Activated naive CD4-positive, alpha-beta T cell treated with anti-CD3 and anti-CD28 coated beads, Interleukin-2, amount 50 U/mL, for 72 hours (primary cell): ENCODE data around the gene ATRNL1. TPM values are rescaled to one million over a fixed set of nuclear protein-coding genes. Genes with fewer than 3 reads are reported as not detected.
"Not testable (repeated sequence)": the region's sequence is repeated elsewhere in the genome, so short reads cannot be mapped to it uniquely, and the experiment has no call there.

Source experiments
- ATAC-seq, 2 donors: fragments of 150-1000 bp; cut with Tn5 transposase; 2 replicates each; pipeline ENCODE4 v1.10.0; 2021; ENCODE audit warnings: mild to moderate bottlenecking in 2 of 2, moderate library complexity in 2 of 2
- DNase-seq, 2 donors: peaks; one replicate each; pipeline ENCODE4 v3.0.0; 2021 to 2022; ENCODE audit warnings: low spot score in 2 of 2
- H3K27ac Mint-ChIP-seq, 2 donors: one replicate each; pipeline ENCODE4 v1.8.0; 2022; ENCODE audit warnings: mild to moderate bottlenecking in 2 of 2, mixed read lengths in 2 of 2
- H3K36me3 Mint-ChIP-seq, 2 donors: one replicate each; pipeline ENCODE4 v1.8.0; 2022; ENCODE audit warnings: mixed read lengths in 2 of 2
- H3K9me3 Mint-ChIP-seq, 2 donors: one replicate each; pipeline ENCODE4 v1.8.0; 2022; ENCODE audit warnings: mixed read lengths in 2 of 2
- total RNA-seq, 2 donors: library from RNA; stranded (reverse); gene quantifications; one replicate each; pipeline ENCODE4 v1.2.3, GENCODE V29; 2022

The ATRNL1 gene
- total RNA-seq, 2 donors from 2014 or later: 0.62 TPM; not detected in 1

DNA sequence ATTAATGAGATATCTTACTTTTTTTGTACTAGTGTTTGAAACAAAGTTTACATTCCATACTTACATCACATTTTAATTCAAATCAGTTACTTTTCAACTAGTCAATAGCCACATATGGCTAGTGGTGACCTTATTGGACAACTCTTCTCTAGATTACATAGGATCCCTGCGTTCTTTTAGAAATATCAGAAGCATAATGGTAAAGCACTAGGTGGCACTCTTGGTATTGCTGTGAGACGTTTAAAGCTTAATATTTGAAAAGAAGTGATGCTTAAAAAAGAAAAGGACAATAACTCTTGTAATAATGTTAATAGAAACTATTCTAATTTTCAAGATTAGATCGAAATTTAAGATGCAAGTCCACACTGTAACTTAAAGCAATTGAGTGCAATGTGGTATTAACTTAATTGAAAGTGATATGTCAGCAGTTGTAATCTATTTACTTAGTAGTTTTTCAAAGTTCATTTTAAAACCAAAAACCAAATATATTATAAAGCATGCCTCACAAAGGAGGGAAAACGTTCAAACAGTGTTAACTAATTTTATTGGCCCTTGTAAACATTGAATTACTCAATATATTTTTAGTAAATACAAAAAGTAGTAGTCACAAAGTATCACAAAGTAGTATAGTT is 339.1 kb downstream of the ATRNL1 start:
- no peak overlapping the region for H3K27ac Mint-ChIP-seq
- H3K9me3 Mint-ChIP-seq: peaks cover 5% of the 10 kb centered on the region in 2 donors
- DNase-seq (no peak), ATAC-seq (no peak)
- no peaks in the 10 kb centered on the region for H3K36me3 Mint-ChIP-seq

DNA sequence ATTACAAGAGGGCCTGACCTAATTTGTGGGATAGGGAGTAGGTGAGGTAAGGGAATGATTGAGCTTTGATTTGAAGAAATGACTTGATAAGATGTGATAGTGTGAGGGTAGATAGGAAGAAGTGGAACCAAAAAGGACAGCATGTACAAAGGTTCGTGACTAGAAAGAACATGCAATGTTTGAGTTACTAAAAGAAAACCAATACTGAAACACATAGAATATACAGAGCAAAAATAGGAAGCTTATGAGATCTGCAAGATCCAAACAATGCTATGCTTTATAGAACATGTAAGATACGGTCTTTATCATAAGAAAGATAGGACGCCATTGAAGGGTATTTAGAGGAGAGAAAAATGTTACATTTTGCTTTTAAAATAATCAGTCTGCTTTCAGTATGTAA is 343.8 kb downstream of the ATRNL1 start:
- Mint-ChIP-seq H3K27ac (no peak overlapping the region), H3K36me3 (no peaks in the 10 kb centered on the region), H3K9me3 (peaks cover 5% of the 10 kb centered on the region in 2 donors)
- DNase-seq: no peak
- ATAC-seq: no peak

DNA sequence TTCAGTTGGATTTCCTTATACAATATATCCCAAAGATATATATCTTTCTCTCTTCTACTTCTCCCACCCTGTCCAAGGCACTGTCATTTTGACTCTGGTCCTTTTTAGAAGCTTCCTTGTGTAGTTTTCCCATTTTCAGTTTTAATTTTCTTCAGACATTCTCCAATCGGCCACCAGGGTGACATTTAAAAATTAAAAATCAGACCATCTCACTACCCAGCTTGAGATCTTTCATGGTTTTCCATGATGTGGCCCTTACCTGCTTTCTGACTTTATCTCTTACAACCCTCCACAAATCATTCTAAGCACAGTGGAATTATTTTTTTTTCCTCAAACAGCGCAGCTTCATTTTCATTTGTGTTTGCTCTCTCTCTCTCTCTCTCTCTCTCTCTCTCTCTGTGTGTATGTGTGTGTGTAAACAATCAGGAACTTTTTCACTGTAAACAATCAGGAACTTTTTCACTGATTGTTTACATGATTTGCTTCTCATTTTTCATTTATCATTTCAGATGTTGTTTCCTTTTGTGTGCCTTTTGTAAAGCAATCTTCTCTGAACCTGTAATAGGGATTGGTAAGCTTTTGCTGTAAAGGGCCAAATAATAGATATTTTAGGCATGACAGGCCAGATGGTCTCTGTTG is 348.9 kb downstream of the ATRNL1 start:
- no peak for ATAC-seq
- Mint-ChIP-seq H3K27ac (no peak overlapping the region), H3K36me3 (no peaks in the 10 kb centered on the region), H3K9me3 (peaks cover 1% of the 10 kb centered on the region in 2 donors)
- DNase-seq: no peak

DNA sequence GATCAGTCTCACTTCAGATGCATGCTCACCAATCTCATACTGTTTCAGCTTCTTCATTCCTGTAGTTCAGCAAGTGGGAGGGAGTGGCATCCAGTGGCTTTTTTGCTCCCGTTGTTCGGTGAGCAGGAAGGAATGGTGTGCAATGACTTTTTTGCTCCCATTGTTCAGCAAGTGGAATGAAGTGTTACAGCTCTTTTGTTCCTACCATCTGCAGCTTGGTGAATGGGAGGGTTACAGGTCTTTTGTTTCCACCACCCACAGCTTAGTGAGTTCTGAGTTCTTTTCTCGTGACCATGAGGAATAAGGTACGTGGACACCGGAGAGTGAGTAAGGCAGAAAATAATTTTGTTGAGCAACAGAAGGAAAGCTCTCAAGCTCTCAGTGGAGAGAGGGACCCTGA is 363.6 kb downstream of the ATRNL1 start:
- ATAC-seq (no peak), DNase-seq (no peak)
- no peak overlapping the region for H3K27ac Mint-ChIP-seq
- peaks cover 9 to 17% of the 10 kb centered on the region in 2 donors for H3K9me3 Mint-ChIP-seq
- H3K36me3 Mint-ChIP-seq: no peaks in the 10 kb centered on the region

DNA sequence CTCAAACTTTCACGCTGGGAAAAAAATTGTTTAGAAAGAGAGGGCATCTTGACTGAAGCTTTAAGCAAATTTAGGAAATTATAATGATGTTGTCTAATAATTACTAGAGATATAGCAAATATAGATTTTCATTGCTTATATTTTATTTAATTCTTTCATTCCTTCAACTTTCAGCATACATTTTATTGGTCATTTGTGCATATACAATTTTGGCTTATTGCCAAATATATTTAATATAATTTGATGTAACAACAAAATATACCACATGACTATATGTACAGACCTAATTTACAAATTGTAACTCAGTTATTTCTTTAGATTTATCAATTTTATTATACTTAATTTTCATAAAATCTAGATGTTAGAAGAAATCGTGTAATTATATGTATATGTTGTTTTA is 390.1 kb downstream of the ATRNL1 start:
- Mint-ChIP-seq H3K9me3 (peaks cover 0 to 15% of the 10 kb centered on the region in 2 donors), H3K27ac (no peak overlapping the region), H3K36me3 (no peaks in the 10 kb centered on the region)
- no peak for DNase-seq
- no peak for ATAC-seq

DNA sequence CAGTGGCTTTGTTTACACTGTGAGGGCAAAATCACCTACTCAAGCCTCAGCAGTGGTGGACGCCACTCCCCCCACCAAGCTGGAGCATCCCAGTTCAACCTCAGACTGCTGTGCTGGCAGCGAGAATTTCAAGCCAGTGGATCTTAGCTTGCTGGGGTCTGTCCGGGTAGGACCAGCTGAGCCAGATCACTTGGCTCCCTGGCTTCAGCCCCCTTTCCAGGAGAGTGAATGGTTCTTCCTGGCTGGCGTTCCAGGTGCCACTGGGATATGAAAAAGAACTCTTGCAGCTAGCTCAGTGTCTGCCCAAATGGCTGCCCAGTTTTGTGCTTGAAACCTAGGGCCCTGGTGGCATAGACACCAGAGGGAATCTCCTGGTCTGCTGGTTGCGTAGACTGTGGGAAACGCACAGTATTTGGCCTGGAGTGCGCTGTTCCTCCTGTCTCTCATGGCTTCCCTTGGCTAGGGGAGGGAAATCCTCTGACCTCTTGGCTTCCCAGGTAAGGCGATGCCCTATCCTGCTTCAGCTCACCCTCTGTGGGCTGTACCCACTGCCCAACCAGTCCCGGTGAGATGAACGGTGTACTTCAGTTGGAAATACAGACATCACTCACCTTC is 398.5 kb downstream of the ATRNL1 start:
- Mint-ChIP-seq H3K27ac (no peak overlapping the region), H3K9me3 (peaks cover 22 to 26% of the 10 kb centered on the region in 2 donors)

DNA sequence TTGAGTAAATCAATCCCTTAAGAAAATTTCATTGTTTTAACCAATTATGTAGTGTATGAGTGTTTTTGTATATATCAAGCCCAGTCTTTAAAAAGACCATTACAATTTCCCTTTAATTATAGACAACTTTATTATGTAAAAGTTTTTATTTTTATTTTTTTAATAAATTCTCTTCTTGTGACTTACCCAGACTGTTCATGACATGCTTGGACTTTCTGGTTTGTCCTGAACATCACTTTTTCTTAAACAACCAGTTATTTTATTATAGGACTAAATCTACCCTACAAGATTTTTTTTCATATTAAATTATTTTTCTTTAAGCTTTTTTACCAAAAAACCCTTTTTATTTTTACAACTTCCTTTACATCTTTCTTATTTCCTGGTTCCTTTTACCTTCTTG is 410.4 kb downstream of the ATRNL1 start:
- H3K27ac Mint-ChIP-seq: no peak overlapping the region
- H3K36me3 Mint-ChIP-seq: no peaks in the 10 kb centered on the region
- ATAC-seq (no peak), DNase-seq (no peak)
- peaks cover 13 to 19% of the 10 kb centered on the region in 2 donors for H3K9me3 Mint-ChIP-seq

More for the DNA sequence above, 398.5 kb downstream of the ATRNL1 start:
- no peak for DNase-seq
- ATAC-seq: no peak
- H3K36me3 Mint-ChIP-seq: no peaks in the 10 kb centered on the region

DNA sequence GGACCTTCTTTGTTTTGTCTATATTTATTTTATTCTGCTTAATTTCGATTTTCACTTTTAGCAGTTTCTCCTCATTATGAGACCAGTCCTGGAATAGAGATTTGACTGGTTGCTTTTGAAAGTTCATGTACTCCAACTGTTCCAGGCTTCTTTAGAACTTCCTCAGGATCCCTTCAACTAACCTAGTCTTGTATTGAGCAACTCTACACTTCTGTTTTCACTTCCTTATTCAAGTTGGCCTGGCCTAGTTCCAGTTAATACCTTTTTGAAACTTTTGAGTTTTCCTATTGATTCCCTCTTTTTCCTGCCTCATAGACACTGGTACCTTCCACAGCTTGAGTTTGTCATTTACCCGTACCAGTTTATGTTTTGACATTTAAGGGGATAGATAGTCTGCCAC is 421.7 kb downstream of the ATRNL1 start:
- ATAC-seq (no peak), DNase-seq (no peak)
- H3K9me3 Mint-ChIP-seq: peaks cover 11 to 16% of the 10 kb centered on the region in 2 donors
- H3K27ac Mint-ChIP-seq: no peak overlapping the region
- H3K36me3 Mint-ChIP-seq: no peaks in the 10 kb centered on the region

DNA sequence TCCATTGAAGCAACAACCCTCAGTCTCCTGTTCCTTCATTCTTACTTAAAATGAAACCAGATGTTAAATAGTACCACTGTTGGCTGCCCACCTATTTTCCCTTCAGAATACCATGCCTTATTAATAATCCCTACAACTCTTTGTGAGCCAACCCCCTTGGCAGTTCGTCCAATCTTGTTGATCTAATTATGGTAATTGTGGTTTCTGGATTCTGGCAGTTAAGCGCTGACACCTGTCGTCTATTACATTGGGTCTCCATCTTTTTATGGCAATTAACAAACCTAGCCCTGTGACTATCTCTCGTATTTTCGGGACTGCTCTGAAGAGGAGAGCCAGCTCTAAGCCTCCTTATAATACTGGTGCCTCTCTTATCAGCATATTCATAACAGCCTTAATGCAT is 432.0 kb downstream of the ATRNL1 start:
- Mint-ChIP-seq H3K36me3 (peaks cover 0 to 7% of the 10 kb centered on the region in 2 donors), H3K27ac (no peak overlapping the region), H3K9me3 (peaks cover 34 to 39% of the 10 kb centered on the region in 2 donors)
- DNase-seq (no peak), ATAC-seq (no peak)

DNA sequence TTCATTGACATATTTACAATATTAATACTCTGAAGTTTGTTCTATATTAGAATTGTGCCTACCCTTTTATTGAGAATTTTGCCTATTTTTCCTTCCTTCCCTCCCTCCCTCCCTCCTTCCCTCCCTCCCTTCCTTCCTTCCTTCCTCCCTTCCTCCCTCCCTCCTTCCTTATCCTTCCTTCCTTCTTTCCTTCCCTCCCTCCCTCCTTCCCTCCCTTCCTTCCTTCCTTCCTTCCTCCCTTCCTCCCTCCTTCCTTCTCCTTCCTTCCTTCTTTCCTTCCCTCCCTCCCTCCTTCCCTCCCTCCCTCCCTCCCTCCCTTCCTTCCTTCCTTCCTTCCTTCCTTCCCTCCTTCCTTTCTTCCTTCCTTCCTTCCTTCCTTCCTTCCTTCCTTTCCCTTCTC is 434.5 kb downstream of the ATRNL1 start:
- H3K9me3 Mint-ChIP-seq: peaks cover 31 to 39% of the 10 kb centered on the region in 2 donors
- H3K27ac Mint-ChIP-seq, H3K36me3 Mint-ChIP-seq, ATAC-seq, DNase-seq: not testable (repeated sequence)

DNA sequence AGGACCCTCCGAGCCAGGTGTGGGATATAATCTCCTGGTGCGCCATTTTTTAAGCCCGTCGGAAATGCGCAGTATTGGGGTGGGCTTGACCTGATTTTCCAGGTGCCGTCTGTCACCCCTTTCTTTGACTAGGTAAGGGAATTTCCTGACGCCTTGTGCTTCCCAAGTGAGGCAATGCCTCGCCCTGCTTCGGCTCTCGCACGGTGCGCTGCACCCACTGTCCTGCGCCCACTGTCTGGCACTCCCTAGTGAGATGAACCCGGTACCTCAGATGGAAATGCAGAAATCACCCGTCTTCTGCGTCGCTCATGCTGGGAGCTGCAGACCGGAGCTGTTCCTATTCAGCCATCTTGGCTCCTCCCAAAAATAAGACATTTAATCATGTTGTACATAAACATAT is 443.2 kb downstream of the ATRNL1 start:
- DNase-seq, H3K36me3 Mint-ChIP-seq, ATAC-seq, H3K27ac Mint-ChIP-seq, H3K9me3 Mint-ChIP-seq: not testable (repeated sequence)

DNA sequence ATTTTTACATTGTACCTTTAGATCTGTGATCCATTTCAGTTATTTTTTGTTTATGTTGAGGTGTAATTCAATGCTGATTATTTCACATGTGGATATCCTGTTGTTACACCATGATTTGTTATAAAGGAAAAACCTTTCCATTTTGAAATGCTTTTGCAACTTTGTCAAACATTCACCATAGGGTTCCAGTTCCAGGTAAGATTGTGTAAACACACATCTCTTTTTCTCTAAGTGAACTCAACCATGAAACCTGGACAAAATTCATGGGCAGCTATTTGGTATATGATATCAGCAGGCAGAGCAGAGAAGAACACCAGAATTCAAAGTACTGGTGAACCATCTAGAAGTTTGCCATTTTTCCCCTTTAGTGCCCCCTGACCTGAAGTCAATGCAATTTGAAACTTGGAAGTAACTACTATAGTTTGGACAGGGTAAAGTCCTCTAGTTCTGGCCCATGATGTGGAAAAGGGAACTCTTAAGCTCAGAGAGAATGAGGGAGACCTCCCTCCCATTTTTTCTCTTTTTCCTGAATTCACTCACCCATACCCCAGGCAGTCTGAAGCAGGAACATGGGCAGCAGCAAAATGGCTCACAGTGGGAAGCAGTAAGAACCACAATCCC is 446.1 kb downstream of the ATRNL1 start:
- Mint-ChIP-seq H3K9me3 (peaks cover 0 to 5% of the 10 kb centered on the region in 2 donors), H3K36me3 (no peaks in the 10 kb centered on the region)
- no peak for ATAC-seq

DNA sequence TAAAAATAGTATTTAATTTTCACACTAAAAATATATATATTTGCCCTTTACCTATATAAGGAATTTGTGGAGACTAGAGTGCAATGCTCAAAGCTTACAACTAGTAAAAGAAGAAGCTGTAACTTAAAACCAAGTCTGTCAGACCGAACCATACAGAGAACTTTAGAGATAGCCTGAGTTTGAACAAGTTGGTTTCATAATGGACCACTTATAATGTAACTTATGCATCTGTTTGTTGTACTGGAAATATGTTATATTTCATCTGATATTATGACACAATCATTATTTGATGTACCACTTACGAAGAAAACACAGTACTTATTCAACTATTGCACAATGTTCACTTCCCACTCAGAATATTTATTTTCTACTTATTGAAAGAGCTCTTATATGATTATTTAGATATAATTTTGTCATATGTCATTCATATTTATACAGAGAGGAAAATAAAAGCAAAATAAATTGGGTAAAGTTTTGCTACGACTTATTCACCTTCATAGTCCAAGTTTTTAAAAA is 462.8 kb downstream of the ATRNL1 start:
- ATAC-seq: no peak
- Mint-ChIP-seq H3K36me3 (no peaks in the 10 kb centered on the region), H3K27ac (no peak overlapping the region), H3K9me3 (peaks cover 3 to 7% of the 10 kb centered on the region in 2 donors)
- no peak for DNase-seq

More for the DNA sequence above, 446.1 kb downstream of the ATRNL1 start:
- no peak for DNase-seq
- H3K27ac Mint-ChIP-seq: no peak overlapping the region

DNA sequence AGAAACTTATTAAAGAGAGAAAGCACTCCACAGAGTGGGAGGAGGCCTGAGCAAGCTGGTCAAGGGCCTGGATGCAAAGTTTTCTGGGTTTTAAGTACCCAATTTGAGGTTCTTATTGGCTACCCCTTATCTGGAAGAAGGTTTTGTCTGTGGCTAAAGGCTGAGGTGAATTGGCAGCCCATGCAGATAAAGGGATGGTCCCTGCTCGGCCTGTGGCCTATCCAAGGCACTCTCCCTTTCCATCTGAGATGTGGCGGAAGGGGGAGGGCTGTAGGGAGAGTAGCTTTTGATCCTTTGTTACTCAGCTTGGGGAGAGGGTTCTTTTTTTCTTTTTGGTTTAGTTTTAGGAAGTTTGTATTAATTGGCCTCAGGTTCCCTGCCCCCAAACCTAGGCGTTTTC is 465.1 kb downstream of the ATRNL1 start:
- Mint-ChIP-seq H3K36me3 (no peaks in the 10 kb centered on the region), H3K9me3 (peaks cover 6 to 7% of the 10 kb centered on the region in 2 donors), H3K27ac (no peak overlapping the region)
- no peak for ATAC-seq
- DNase-seq: no peak

DNA sequence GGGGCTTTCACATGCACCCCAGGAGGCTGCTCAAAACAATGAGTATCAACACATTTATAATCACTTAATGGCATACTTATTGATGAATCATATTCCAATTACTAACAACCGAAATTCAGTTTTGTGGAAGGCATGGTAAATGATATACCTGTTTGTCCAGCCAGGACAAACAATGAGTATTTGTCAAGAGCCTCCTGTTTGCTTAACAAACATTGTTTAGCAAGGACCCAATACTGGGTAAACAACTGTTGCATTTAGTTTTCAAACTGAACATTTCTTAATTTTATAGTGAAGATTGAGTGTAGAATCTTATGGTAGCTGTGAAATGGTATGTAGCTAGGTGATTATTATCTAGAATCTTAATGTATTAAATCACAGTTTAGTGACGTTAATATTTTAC is 473.7 kb downstream of the ATRNL1 start:
- ATAC-seq: no peak
- H3K36me3 Mint-ChIP-seq: no peaks in the 10 kb centered on the region
- no peak for DNase-seq
- H3K9me3 Mint-ChIP-seq: peaks cover 0 to 5% of the 10 kb centered on the region in 2 donors
- H3K27ac Mint-ChIP-seq: no peak overlapping the region

DNA sequence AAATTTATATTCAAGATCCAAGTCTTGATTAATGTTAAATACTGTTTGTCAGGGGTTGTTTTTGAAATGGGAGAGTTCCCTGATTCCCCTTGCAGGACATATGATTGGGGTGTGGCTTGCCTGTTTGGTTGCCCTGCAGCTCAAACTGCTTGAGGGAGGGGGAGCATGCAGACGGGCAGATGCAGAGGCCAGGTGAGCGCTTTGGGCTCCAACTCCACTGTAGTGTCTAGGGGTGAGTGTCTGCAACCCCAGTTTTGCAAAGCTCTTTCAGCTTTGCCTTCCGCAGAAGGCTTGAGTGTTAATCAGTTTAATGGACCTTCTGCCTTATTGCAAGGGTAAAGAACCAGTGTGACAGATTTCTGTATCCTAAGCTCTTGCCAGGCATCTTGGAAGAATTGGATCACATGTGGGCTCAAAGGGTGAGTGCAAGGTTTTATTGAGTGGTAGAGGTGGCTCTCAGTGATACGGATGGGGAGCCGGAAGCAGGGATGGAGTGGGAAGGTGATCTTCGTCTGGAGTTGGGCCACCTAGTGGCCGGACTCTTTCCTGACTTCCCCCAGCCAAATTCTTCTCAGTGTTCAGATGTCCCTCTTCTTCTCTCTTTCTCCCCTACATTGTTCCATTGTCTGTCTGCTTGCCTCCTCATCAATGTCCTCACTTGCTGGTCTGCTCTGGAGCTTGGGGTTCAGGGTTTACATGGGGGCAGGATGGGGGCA is 479.7 kb downstream of the ATRNL1 start:
- no peak overlapping the region for H3K27ac Mint-ChIP-seq
- DNase-seq (no peak), ATAC-seq (no peak)
- H3K36me3 Mint-ChIP-seq: no peaks in the 10 kb centered on the region
- peaks cover 0 to 3% of the 10 kb centered on the region in 2 donors for H3K9me3 Mint-ChIP-seq
